GM12865 (cell line): ENCODE results near the gene FAAP24.
"Not testable (repeated sequence)": the region's sequence is repeated elsewhere in the genome, so short reads cannot be mapped to it uniquely, and the experiment has no call there.

Source experiments
- DNase-seq: peaks from one replicate; pipeline ENCODE4 v3.0.0; 2010; ENCODE audit warnings: low read depth
- H3K4me3 ChIP-seq: 2 replicates; pipeline ENCODE4 v1.5.1; 2011; ENCODE audit warnings: mild to moderate bottlenecking, low read depth, low read length, control low read depth
- TF ChIP-seq, protein P1 (sequence below): IDR thresholded peaks from 2 replicates; pipeline ENCODE4 v1.5.1; 2011; ENCODE audit warnings: low read length, control low read depth, low read depth, inconsistent platforms; ENCODE audit not compliant: insufficient read depth; ENCODE audit errors: missing control alignments

Gene FAAP24

DNA sequence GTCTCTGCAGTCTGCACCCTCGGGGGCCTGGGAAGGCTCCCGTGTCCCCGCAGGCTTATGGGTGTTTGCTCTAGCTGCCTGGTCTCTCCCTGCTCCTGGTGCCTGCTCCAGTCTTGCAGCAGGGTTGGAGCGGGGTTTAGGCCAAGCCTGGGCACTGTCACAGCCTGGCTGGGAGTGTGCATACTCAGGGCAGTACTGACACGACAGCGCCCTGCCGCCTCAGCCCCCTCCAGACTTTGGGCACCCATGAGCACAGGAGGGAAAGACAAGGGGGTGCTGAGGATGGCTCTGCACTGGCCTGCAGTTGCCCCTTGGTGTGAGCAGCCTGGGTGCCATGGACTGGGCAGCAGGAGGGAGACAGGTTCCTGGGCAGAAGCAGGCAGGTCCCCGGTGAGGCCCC, 36.0 kb upstream of the FAAP24 start:
- no peak for DNase-seq
- H3K4me3 ChIP-seq, result no peak overlapping the region
- TF ChIP-seq, protein P1, sequence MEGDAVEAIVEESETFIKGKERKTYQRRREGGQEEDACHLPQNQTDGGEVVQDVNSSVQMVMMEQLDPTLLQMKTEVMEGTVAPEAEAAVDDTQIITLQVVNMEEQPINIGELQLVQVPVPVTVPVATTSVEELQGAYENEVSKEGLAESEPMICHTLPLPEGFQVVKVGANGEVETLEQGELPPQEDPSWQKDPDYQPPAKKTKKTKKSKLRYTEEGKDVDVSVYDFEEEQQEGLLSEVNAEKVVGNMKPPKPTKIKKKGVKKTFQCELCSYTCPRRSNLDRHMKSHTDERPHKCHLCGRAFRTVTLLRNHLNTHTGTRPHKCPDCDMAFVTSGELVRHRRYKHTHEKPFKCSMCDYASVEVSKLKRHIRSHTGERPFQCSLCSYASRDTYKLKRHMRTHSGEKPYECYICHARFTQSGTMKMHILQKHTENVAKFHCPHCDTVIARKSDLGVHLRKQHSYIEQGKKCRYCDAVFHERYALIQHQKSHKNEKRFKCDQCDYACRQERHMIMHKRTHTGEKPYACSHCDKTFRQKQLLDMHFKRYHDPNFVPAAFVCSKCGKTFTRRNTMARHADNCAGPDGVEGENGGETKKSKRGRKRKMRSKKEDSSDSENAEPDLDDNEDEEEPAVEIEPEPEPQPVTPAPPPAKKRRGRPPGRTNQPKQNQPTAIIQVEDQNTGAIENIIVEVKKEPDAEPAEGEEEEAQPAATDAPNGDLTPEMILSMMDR, result no peak

DNA sequence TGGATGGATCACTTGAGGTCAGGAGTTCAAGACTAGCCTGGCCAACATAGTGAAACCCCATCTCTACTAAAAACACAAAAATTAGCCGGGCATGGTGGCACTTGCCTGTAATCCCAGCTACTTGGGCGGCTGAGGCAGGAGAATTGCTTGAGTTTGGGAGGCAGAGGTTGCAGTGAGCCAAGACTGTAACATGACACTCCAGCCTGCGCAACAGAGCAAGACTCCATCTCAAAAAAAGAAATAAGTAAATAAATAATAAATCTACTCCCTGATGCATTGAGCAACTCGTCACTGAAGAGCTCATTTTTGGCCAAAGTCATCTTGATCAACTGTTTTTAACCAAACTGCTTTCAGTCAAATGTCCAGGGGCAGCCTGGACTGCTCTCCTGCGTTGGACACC, 30.8 kb upstream of the FAAP24 start:
- DNase-seq, H3K4me3 ChIP-seq: not testable (repeated sequence)

DNA sequence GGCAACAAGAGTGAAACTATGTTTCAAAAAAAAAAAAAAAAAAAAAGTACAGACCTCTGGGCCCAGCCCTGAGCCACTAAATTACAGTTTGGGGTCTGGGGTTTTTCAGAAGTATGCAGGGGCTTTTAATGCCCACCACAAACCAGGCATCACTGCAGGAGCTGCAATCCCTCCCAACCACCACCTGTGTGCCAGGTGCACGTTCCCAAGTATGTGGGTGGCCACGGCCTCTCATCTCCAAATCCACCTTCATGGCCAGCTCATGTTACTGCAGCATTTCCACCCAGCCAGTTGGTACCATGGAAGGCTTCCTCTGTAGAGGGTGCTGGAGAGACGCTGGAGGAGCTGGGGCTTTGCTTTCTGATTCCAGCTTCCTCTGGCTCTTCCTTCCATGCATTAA, 26.8 kb upstream of the FAAP24 start:
- no peak overlapping the region for H3K4me3 ChIP-seq
- TF ChIP-seq, protein P1, result no peak
- DNase-seq, result no peak

DNA sequence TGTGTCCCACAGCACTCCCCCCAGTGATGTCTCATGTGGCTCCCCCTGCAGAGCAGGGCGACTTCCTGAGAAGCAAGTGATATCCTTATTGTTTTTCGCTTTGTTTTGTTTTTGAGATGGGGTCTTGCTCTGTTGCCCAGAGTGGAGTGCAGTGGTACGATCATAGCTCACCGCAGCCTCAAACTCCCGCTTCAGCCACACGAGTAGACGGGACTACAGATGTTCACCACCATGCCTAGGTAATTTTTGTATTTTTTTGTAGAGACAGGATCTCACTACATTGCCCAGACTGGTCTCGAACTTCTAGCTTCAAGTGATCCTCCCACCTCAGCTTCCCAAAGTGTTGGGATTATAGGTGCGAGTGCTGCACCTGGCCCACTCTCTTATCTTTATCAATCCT, 5.3 kb upstream of the FAAP24 start:
- H3K4me3 ChIP-seq, result no peak overlapping the region
- TF ChIP-seq, protein P1, result no peak
- no peak for DNase-seq

DNA sequence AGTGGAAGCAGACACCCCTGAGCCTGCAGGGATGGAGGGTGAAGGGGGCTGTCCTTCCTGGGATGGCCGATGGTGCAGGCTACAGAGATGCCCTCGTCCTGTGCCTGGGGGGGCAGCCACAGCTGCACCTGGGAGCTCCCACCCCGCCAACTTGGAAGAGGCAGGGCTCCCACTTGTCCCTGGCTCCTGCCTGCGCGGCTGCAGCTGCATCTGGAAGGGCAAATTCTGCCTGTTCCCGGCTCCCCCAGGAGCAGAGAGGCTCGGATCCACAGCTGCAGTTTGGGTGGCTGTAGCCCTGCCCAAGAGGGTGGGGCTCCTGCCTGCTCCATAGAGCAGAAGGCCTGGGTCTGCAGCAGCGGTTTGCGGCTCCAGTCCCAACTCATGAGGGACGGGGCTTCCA, 2.5 kb upstream of the FAAP24 start:
- TF ChIP-seq, protein P1, result no peak
- H3K4me3 ChIP-seq, result no peak overlapping the region
- DNase-seq, result no peak

DNA sequence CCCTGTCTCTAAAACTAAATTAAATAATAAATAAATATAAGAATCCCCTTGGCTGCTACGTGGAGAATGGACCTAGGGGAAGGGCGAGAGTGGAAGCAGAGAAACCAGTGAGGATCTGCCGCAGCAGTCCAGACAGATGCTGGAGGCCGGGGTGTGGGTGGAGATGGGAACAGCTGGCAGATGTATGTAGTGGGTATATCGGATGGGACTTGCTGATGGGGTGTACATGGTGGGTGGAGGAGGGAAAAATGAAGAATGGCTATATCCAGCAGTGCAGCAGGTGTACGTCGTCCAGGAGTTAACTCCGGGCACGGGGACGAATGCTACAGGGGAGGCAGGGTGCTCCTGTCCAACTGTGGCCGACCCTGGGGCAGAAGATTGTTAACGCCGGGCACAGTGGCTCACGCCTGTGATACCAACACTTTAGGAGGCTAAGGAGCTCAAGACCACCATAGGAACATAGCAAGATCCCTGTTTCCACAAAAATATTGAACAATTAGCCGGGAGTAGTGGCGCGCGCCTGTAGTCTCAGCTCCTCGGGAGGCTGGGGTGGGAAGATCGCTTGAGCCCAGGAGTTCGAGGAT, 938 bp upstream of the FAAP24 start:
- DNase-seq, result no peak
- TF ChIP-seq, protein P1, result no peak
- H3K4me3 ChIP-seq, result peak overlapping the region; percentile 73

DNA sequence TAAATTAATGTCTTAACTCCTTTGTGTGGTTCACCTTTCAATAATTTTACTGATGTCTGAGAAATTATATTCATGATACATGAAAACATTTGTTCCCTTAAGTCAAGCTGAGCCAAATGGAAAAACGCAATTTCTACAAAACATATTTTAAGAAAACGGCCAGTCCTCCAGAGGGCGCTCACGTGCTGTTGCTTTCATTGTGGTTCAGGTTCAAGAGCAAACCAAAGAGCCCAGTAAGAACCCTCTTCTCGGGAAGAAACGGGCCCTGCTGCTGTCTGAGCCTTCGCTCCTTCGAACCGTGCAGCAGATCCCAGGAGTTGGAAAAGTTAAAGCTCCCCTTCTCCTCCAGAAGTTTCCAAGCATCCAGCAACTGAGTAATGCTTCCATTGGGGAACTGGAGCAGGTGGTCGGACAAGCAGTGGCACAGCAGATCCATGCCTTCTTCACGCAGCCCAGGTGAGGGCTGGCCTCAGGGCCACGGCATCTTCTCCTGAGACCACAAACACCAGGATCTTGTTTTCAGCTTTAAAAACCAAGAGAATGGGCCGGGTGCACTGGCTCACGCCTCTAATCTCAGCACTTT, 4.3 kb downstream of the FAAP24 start:
- peak; percentile 70 for DNase-seq
- no peak overlapping the region for H3K4me3 ChIP-seq
- TF ChIP-seq, protein P1, result peak; percentile 75
